HL-60/S4 treated with retinoic acid at 250 ng/mL for 4 days and 3 days (cell line): Measurements from ENCODE around the gene CCDC89.

Experiments used
- in situ Hi-C: fragments of 300-500 bp; cut with MboI; formaldehyde crosslinking; loops from 2 replicates; pipeline ENCODE4 v1.7.0; 2022; ENCODE audit warnings: low sequenced_read_pairs

The CCDC89 gene

DNA sequence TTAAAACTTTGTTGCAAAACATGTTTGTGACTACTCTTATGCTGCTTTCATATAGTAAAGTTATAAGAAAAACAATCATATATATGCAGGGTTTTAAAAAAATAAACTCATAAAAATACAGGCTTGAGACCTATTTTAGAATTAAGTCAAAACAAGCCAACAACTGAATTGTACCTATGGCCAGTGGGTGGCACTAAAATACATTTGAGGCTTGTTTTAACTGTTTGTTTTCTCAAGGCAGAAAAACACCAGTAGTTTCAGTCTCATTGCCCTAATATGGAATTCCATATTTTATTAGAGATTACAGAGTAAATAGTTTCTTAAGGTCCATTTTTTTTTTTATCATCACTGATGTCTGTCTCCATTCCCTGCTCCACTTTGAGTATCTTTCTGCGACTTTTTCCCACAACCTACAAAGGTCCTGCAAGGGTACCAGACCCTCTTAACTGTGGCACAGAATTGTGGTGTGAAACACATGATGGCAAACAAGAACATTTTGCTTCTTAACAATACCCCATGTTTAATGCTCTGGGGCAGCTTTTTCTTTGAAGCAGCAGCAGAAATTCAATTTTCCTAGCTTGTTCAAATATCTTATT is 8.5 kb upstream of the CCDC89 start:
- in situ Hi-C loops, result no loop called here

GRCh38 chr11:85685125-85685819 is 723 bp downstream of the CCDC89 start:
- in situ Hi-C loops, result no loop called here

DNA sequence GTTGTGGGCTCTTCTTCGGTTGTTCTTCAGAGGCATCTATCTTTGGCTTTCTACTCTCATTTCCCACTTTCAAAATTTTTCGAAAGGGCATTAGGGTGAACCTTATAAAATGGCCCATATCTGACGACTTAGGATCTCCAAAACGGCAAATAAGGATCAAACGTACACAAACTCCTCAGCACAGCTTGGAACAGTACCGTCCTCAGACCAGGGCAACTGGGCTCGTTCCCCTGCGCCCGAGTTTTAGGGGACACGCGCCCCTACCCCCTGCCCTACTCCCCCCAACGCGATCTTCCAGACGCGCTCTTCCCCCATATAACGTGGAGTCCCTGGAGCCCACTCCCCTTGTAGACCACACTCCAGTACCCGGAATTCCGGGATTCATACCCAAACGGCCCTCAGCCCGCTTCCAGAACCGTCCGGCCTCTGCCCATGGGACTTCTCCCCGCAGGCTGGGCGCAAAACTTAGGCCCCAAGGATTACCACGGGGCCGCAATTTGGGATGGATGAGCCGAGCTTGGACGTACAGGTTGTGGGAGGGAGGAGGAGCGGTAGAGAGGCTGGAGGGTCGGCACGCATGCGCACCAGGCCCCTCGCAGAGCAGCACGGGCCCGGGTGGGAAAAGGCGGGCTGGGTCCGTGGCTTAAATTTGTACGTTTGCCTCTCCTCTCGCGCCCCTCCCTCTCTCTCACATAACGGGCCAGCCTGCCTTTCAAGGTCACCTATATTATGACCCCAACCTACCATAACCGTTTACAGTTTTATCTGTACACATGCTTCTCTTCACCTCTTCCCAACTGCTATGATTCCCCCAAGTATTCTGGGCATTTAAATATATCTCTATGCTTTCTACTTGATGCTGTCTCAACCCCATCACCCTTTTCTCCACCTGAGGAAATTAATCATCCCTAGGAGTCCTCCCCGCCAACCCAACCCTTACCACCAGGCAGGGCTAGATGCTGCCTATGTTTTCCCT is 3.4 kb downstream of the CCDC89 start:
- in situ Hi-C loops, result no loop called here

GRCh38 chr11:85680897-85681296 is 5.1 kb downstream of the CCDC89 start:
- in situ Hi-C loops, result no loop called here

GRCh38 chr11:85679576-85679975 is 6.4 kb downstream of the CCDC89 start:
- in situ Hi-C loops, result no loop called here

GRCh38 chr11:85673393-85673792 is 12.6 kb downstream of the CCDC89 start:
- in situ Hi-C loops, result loop anchor here (25.0 kb wide), 1 partner anchor 614 kb away; no protein-coding TSS in a partner anchor

DNA sequence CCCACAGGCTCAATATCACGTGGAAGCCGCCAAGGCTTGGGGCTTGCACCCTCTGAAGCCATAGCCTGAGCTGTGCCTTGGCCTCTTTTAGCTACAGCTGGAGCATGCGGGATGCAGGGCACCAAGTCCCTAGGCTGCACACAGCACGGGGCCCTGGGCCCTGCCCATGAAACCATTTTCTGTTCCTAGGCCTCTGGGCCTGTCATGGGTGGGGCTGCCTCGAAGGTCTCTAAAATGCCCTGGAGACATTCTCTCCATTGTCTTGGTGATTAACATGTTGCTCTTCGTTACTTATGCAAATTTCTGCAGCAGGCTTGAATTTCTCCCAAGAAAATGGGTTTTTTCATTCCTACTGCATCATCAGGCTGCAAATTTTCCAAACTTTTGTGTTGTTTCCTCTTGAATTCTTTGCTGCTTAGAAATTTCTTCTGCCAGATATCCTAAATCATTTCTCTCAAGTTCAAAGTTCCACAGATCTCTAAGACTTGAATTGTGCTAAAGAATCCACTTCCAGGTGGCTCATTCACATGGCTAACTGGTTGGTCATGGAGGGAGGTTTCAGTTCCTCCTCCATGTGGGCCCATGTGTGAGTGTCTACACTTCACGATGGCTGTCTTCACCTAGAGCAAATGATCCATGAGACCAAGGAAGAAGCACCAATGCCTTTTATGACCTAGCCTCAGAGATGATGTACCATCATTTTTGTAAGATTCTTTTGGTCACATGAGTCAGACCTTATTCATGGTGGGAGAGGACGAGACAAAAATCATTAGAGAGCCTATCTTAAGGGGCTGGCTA is 13.7 kb downstream of the CCDC89 start:
- in situ Hi-C loops, result loop anchor here (25.0 kb wide), 1 partner anchor 615 kb away; no protein-coding TSS in a partner anchor

DNA sequence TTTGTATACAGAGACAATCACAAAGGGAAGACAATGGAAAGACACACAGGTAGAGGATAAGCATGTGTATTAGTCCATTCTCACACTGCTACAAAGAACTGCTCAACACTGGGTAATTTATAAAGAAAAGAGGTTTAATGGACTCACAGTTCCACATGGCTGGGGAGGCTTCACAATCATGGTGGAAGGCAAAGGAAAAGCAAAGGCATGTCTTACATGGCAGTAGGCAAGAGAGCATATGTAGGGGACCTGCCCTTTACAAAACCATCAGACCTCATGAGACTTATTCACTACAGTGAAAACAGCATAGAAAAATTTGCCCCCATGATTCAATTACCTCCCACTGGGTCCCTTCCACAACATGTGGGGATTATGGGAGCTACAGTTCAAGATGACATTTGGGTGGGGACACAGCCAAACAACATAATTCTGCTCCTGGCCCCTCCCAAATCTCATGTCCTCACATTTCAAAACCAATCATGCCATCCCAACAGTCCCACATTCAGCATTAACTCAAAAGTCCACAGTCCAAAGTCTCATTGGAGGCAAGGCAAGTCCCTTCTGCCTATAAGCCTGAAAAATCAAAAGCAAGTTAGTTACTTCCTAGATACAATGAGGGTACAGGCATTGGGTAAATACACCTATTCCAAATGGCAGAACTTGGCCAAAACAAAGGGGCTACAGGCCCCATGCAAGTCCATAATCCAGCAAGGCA is 14.9 kb downstream of the CCDC89 start:
- in situ Hi-C loops, result loop anchor here (25.0 kb wide), 1 partner anchor 616 kb away; no protein-coding TSS in a partner anchor

GRCh38 chr11:85668157-85668556 is 17.8 kb downstream of the CCDC89 start:
- in situ Hi-C loops, result loop anchor here (25.0 kb wide), 1 partner anchor 619 kb away; no protein-coding TSS in a partner anchor

- in situ Hi-C loops, result loop anchor here (25.0 kb wide), 1 partner anchor 621 kb away; no protein-coding TSS in a partner anchor
Measured at GRCh38 chr11:85666687-85667086, 19.3 kb downstream of the CCDC89 start.

GRCh38 chr11:85665733-85666132 is 20.3 kb downstream of the CCDC89 start:
- in situ Hi-C loops, result loop anchor here (25.0 kb wide), 1 partner anchor 622 kb away; no protein-coding TSS in a partner anchor

GRCh38 chr11:85664615-85665481 is 21.1 kb downstream of the CCDC89 start, which contains the start of gene CREBZF:
CREBZF (minus strand) TSS chr11:85665129; CDS start chr11:85664875, 254 bp downstream.
- in situ Hi-C loops, result loop anchor here (25.0 kb wide), 1 partner anchor 622 kb away; no protein-coding TSS in a partner anchor

GRCh38 chr11:85663753-85664614 is 22.0 kb downstream of the CCDC89 start:
- in situ Hi-C loops, result loop anchor here (25.0 kb wide), 1 partner anchor 623 kb away; no protein-coding TSS in a partner anchor

- in situ Hi-C loops, result loop anchor here (25.0 kb wide), 1 partner anchor 624 kb away; no protein-coding TSS in a partner anchor
Measured at GRCh38 chr11:85663080-85663752, 22.8 kb downstream of the CCDC89 start.

DNA sequence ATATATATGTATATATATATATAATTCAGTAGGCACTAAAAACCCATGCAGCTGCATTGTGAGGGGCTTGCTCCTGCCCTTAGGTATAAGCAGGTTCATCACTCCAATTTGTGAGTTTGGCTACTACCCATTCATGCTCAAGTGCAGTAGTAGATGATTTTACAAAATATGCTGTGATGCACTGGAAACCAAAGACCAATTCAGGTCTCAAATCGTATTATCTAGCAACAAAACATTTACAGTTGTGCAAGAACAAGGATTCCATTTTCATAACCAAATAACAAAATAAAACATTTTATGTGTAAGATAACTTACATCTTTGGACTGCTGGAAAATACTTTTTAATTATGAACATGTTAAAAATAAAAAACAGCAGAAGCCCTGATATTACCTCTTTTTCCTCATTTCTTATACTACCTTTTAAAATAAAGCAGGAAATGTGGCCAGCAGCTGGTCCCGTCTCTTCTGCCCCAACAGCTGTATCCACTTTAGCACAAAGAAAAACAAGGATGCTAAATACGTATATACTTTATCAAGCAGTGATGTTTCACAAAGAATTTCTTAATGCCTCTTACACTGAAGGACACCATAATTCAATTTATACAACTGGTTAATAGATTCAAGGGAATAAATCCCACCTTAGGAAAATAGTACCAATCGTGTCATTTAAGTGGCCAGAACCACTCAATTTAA is 23.9 kb downstream of the CCDC89 start:
- in situ Hi-C loops, result loop anchor here (25.0 kb wide), 1 partner anchor 625 kb away; no protein-coding TSS in a partner anchor

- in situ Hi-C loops, result loop anchor here (25.0 kb wide), 1 partner anchor 629 kb away; no protein-coding TSS in a partner anchor
Measured at GRCh38 chr11:85658180-85658579, 27.8 kb downstream of the CCDC89 start.
